ENCODE results near the gene KRTAP10-11. TPM values are rescaled to one million over a fixed set of nuclear protein-coding genes. Genes with fewer than 3 reads are reported as not detected.
"Not testable (repeated sequence)": the region's sequence is repeated elsewhere in the genome, so short reads cannot be mapped to it uniquely, and the experiment has no call there.

KRTAP10-11 gene
- total and polyA plus RNA-seq, 2 donors (not counting 1 experiment from before 2014, with no cell fraction given) = not detected

- no peaks in the 10 kb centered on the region for H4K20me1 ChIP-seq (ENCODE audit: control insufficient read depth, extremely low read depth, insufficient read depth, low read length)
- H3K9me3 ChIP-seq (ENCODE audit: control insufficient read depth, insufficient read depth, low read depth, low read length) = no peaks in the 10 kb centered on the region
- H3K27me3 ChIP-seq (ENCODE audit: control insufficient read depth, insufficient read depth, low read length) = no peaks in the 10 kb centered on the region
- H3K4me3 ChIP-seq (replicated peaks in 1 of 4; ENCODE audit: control extremely low read depth in 1 of 4, insufficient read depth in 1 of 4, low read depth in 3 of 4, low read length in 4 of 4) = no peak overlapping the region
- TF ChIP-seq CTCF (conservative IDR thresholded peaks at IDR 0.05 in 1 of 2, IDR thresholded peaks at IDR 0.05 in 1 of 2; ENCODE audit: low read depth in 1 of 2, low read length in 2 of 2) (no peak), EZH2 (IDR thresholded peaks at IDR 0.05; ENCODE audit: low read length, missing control alignments) (no peak)
- H3K9ac ChIP-seq (ENCODE audit: insufficient read depth, low read length) = no peak overlapping the region
- no peak overlapping the region for H3K4me2 ChIP-seq (ENCODE audit: extremely low read depth, insufficient read depth, low read length)
- no peaks in the 10 kb centered on the region for H3K79me2 ChIP-seq (ENCODE audit: control insufficient read depth, insufficient read depth, low read length)
- H3K4me1 ChIP-seq (ENCODE audit: control insufficient read depth, extremely low read depth, insufficient read depth, low read length) = no peaks in the 10 kb centered on the region
- DNase-seq (ENCODE audit: low read depth in 2 of 2) = no peak
- H3K27ac ChIP-seq (ENCODE audit: insufficient read depth, low read length) = no peak overlapping the region
- H3K36me3 ChIP-seq (ENCODE audit: control insufficient read depth, insufficient read depth, low read length) = no peaks in the 10 kb centered on the region
- H2AFZ ChIP-seq (ENCODE audit: low read length) = no peak overlapping the region
These were observed 37.0 kb upstream of the KRTAP10-11 start for GRCh38 chr21:44609193-44609592.

DNA sequence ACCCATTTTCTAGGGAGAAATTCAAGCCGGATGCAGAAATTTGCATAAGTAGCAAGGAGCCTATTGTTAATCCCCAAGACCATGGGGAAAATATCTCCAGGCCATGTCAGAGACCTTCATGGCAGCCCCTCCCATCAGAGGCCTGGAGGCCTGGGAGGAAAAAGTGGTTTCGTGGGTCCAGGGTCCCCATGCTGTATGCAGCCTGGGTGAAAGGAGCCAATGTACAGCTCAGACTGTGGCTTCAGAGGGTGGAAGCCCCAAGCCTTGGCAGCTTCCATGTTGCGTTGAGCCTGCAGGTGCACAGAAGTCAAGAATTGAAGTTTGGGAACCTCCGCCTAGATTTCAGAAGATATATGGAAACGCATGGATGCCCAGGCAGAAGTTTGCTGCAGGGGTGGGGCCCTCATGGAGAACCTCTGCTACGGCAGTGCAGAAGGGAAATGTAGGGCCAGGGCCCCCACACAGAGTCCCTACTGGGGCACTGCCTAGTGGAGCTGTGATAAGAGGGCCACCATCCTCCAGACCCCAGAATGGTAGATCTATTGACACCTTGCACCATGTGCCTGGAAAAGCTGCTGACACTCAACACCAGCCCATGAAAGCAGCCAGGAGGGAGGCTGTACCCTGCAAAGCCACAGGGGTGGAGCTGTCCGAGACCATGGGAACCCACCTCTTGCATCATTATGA, 35.9 kb upstream of the KRTAP10-11 start:
- not testable (repeated sequence) for DNase-seq (ENCODE audit: low read depth in 2 of 2); H3K4me3 ChIP-seq (replicated peaks in 1 of 4; ENCODE audit: control extremely low read depth in 1 of 4, insufficient read depth in 1 of 4, low read depth in 3 of 4, low read length in 4 of 4); H3K4me1 ChIP-seq (ENCODE audit: control insufficient read depth, extremely low read depth, insufficient read depth, low read length)

DNA sequence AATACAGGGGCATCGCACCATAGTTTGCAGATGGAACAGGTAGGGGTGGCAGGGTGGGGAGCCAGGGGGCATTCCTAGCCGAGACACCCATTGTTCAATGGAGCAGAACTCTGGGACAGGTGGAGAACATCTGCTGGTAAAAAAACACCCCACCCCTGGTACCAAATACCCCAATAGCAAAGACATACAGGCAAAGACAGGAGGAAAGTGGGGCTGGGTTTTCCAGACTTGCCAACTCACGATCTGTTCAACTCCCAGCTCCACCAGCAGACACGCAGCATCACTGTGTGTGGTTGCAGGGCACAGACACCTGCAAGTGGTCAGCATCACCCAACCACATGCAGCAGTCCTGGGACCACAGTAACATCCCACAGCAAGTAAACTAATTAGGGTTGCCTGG, 34.7 kb upstream of the KRTAP10-11 start:
- H3K4me3 ChIP-seq (replicated peaks in 1 of 4; ENCODE audit: control extremely low read depth in 1 of 4, insufficient read depth in 1 of 4, low read depth in 3 of 4, low read length in 4 of 4) = no peak overlapping the region
- H3K9me3 ChIP-seq (ENCODE audit: control insufficient read depth, insufficient read depth, low read depth, low read length) = no peaks in the 10 kb centered on the region
- H3K4me2 ChIP-seq (ENCODE audit: extremely low read depth, insufficient read depth, low read length) = no peak overlapping the region
- H3K27ac ChIP-seq (ENCODE audit: insufficient read depth, low read length) = no peak overlapping the region
- H3K4me1 ChIP-seq (ENCODE audit: control insufficient read depth, extremely low read depth, insufficient read depth, low read length) = no peaks in the 10 kb centered on the region
- H2AFZ ChIP-seq (ENCODE audit: low read length) = no peak overlapping the region
- no peaks in the 10 kb centered on the region for H3K27me3 ChIP-seq (ENCODE audit: control insufficient read depth, insufficient read depth, low read length)
- H3K9ac ChIP-seq (ENCODE audit: insufficient read depth, low read length) = no peak overlapping the region
- H4K20me1 ChIP-seq (ENCODE audit: control insufficient read depth, extremely low read depth, insufficient read depth, low read length) = no peaks in the 10 kb centered on the region
- TF ChIP-seq CTCF (conservative IDR thresholded peaks at IDR 0.05 in 1 of 2, IDR thresholded peaks at IDR 0.05 in 1 of 2; ENCODE audit: low read depth in 1 of 2, low read length in 2 of 2) (no peak), EZH2 (IDR thresholded peaks at IDR 0.05; ENCODE audit: low read length, missing control alignments) (no peak)
- no peak for DNase-seq (ENCODE audit: low read depth in 2 of 2)
- no peaks in the 10 kb centered on the region for H3K79me2 ChIP-seq (ENCODE audit: control insufficient read depth, insufficient read depth, low read length)
- no peaks in the 10 kb centered on the region for H3K36me3 ChIP-seq (ENCODE audit: control insufficient read depth, insufficient read depth, low read length)

More for the DNA sequence above, 35.9 kb upstream of the KRTAP10-11 start:
- H3K9me3 ChIP-seq (ENCODE audit: control insufficient read depth, insufficient read depth, low read depth, low read length); H2AFZ ChIP-seq (ENCODE audit: low read length); H3K79me2 ChIP-seq (ENCODE audit: control insufficient read depth, insufficient read depth, low read length); H3K27ac ChIP-seq (ENCODE audit: insufficient read depth, low read length); H3K9ac ChIP-seq (ENCODE audit: insufficient read depth, low read length); H4K20me1 ChIP-seq (ENCODE audit: control insufficient read depth, extremely low read depth, insufficient read depth, low read length); H3K36me3 ChIP-seq (ENCODE audit: control insufficient read depth, insufficient read depth, low read length); H3K4me2 ChIP-seq (ENCODE audit: extremely low read depth, insufficient read depth, low read length); H3K27me3 ChIP-seq (ENCODE audit: control insufficient read depth, insufficient read depth, low read length): not testable (repeated sequence)

All from fibroblast of lung (primary cell).